HG02642 (cell line): Measurements from ENCODE around the gene SLC22A23.

Experiments
- ATAC-seq: cut with Tn5 transposase; IDR thresholded peaks from one replicate; pipeline ENCODE4 v1.9.1; 2021; ENCODE audit warnings: mild to moderate bottlenecking; ENCODE audit not compliant: unreplicated experiment, poor library complexity

The SLC22A23 gene

DNA sequence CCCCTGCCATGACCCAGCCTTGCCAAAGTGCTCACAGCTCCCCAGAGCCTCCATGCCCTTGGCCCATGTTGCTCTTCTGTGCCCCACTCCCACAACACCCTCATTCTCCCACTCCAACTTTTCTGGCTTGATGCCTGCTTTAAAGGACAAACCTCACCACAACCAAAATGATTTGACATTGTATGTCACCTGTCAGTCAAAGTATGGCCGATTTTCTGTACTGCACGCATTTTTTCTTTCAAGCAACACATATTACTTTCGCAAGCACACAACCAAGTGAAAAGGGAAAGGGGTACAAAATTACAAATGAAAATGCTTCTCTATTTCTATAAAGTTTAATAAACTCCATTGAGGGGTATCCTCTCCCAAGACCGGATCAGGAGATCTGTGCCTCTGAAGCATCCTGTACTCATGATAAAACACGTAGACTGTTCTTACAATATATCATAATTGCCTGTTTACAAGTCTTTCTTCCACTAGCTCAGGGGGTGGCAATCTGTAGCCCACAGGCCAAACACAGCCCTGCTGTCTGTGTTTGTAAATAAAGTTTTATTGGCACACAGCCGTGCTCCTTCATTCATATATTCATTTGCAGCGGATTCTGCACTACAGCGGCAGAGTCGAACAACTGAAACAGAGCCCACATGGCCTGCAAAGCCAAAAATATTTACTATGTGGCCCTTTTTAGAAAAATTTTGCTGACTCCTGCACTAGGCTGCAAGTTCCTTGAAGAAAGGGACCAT, 32.5 kb downstream of the SLC22A23 start:
- ATAC-seq: no peak

DNA sequence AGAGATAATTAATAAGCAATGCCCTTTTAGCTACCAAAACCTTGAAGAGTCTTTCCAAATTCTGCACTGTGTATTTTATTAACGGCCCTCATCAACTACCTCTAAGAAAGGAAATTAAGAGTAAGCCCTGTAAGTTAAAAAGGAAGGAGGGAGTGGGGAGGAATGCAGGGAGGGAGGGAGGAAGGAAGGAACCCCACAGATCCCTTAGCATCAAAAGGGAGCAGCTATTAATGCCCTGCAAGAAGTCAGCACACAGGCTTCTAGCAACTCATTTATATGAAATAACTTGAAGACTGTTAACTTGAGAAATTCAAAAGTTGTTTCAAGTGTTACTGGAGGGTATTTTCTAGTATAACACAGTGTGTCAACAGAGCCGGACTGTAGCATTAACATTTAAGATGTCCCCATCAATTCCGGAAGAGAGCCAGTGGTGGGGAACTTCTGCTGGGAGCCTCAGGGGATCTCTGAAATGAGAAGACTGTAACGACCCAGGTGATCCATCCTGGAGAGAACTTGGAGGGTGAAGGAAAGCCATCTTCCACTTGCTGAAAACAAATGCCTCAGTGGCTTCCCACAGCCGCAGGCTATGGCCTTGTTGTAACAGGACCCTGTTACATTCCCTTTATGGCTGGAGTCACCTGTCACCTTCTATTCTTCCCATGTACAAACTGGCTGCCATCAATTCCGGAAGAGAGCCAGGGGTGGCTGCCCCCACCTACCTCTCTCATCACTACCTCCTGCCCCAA, 33.2 kb downstream of the SLC22A23 start:
- no peak for ATAC-seq

DNA sequence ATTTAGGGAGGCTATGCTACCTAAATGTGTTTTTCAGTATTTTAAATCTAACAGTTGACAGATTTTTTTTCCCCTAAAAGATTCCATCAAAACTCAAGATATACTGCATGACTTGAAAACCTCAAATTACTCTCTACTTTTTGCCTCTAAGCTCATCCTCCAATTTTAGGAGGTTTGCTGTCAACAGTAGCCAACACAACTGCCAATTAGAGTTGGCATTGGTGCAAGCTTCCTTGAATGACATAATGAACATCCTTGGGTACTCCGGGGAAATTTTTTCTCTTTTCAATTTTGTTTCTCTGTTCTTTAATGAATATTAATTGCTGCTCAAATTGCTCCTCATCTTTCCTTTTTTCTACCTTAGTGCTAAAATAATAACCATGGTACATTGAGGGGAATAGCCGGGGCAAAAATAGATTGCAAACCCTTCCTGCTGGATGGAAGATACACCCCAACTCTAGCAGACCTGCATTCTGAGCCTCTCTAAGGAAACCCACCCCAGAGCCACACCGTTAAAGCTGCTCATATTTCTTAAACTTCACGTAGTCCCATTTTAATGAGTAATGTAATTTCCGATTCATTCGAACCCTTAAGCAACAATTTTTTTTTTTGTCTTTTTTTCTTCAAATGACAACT, 34.3 kb downstream of the SLC22A23 start:
- no peak for ATAC-seq

DNA sequence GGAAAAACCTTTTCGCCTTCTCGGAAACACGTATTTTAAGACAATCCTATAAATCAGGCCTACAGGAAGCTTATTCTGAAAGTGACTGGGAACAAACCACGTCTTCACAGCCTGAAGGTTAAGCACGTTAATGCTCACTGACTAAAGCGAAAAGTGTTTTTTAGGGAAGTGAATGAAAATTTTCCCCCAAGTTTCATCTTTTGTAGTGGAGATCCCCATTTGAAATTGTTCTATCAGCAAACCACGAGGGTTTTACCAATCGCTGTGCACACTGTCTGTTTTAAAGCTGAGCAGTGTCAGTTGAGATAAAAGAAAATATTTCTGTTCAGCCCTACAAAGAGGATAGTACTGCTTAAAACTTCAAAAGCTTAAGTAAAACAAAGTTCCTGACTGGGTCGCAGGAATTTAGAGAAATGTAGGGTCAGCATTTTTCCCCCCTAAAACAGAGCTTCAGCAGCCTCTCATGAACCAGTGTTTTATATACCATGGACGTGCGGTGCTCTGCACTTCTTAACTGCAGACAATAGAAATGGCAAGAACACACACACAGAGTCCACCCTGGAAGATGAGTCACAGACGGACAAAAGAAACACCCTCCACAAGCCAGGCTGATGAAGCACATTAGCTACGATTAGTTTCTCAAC, 34.9 kb downstream of the SLC22A23 start:
- ATAC-seq: no peak

DNA sequence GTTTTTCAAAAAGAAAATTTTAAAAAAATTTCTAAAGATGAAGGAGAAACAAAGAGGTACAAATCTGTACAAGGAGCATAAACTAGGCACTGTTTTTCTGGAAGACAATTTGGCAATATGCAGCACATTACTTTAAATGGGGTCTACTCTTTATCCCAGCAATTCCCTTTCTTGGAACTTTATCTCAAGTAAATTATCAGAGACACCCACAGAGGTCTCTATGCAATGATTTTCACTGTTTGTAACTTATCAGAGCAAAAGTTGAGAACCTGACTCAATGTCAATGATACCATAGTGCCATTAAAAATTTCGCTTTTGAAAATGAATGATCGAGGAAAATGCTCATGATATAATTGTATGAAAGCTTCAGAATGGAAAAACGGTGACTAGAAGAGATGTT, 35.7 kb downstream of the SLC22A23 start:
- no peak for ATAC-seq

DNA sequence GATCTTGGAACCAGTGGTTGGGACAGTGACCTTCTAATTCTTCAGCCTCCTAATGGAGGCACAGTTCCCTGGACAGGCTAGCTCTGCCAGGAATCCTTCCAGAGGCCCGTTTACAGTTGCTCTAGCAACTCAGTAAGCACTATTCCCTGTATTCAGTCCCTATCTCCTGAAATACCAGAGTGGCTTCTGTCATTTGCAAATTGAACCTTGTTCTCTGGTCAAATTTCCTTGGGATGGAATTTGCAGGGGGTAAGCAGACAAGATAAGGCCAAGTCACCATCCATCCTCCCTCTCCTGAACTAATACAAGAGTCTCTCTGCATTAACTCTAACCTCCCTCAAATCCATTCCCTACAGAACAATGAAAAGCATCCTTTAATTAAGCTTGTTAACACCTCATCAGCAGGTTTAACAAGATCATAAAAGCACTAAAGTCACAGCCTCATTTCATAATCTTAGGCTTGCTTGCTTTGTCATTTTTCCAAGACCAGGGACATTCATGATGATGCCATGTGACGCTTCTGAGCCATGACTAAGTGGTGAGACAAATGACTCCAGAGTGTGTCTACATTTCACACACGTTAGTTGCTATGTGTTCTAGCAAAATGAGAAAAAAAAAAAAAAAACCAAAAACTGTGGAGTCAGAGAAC, 37.1 kb downstream of the SLC22A23 start:
- no peak for ATAC-seq

DNA sequence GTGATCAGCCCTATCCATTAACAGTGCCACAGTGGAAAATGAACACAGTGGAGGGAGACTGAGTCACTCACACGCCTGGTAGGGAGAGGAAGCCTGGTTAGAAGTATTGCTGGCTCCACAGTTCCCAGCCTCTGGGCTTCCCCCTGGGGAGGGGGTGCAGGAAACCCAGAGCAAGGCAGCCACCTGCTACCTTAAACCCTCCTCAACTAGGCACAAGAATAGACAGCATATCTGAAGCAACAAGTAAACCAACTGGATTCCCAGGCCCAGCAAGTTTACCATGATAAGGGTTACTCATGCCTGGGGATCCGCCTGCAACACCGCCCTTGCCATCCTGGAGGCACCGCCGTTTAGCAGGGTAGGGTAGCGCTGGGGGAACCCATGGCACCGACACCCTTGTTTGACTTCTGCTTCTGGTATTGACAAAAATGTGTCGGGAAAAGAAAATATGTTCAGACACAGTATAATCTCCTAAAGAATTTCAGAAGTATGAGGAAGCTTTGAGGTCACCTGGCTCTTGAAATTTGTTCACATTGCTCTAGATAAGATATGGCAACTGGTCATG, 38.3 kb downstream of the SLC22A23 start:
- ATAC-seq: no peak

DNA sequence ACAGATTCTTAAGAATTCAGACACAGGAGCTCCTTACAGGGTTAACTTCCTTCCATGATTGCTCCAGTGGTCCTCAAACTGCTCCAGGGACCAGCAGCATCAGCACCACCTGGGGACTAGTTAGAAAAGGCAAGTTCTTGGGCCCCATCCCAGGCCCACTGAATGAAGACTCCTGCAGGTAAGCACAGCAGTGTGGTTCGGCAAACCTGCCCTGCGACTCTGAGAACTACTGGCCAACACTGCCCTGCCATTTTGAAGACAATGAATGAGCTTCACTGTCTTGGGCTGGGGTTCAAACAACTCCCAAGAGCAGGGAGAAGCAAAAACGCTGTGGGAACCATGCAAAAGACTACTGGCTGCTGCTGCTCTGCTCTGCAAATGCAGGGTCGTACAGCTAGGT, 39.4 kb downstream of the SLC22A23 start:
- ATAC-seq: no peak

DNA sequence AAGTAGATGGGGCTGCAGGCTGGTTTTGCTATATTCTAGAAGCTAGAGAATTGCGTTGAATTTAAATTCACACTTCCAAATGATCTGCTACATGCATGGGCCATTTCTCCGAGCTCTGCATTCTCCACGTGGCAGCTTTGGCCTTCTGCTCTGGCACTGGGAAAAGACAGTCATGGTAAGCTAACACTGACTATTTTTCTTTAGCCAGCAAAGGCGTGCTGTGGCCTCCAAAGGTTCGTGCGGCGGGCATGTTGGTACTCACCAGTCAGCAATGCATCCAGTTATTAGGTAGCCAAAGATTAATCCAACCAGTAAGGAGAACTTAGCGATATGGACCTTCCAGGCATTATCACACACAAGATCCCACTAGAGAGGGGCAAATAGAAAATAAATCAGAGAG, 41.4 kb downstream of the SLC22A23 start:
- ATAC-seq: no peak

DNA sequence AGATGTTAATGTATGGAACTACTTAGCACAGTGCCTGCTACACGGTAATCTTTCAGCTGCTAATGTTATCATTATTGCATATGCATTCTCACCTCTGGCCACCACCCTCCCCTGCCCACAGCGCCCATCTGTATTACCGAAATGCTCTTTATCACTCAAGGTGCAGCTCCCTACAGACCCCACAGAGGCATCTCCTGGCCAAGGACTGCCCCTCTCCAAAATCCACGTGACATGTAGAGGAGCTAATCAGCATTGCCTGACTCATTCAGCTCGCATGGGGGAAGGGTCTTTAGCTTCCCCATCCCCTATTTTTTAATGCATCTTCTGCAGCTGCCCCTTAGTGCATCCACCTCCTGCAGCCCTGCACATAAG, 41.8 kb downstream of the SLC22A23 start:
- no peak for ATAC-seq

DNA sequence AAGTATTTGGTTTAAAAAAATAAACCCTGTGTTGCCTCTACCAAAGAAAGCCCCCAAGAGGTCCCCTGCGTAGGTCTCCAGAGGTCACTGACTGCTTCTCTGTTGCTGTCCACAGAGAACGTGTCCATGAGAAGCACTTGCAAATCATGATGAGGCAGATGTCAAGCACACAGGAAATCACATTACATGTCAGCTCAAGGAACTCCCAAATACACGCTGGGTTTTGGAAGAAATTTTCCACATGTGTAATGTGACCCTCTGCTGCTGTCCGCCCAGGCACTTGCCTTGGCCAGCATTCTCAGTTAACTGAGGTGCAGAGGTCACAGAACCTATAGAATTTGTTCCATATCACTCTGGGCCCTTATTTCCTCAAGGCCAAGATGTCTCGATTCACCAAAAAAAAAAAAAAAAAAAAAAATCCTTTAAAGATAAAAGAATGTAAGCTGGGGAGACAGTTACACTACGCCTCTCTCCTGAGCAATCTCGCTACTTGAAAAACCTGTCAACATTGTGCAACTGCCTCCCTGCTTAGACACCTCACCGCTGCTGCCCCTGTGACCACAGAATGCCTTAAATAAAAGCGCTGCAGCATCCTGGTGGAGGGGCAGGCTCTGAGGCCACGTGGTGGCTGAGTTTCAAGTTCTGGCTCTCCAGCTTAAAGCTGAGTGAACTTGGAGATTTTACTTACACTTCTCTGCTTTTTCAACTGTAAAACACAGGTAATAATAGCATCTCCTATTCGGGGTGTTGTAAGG, 42.3 kb downstream of the SLC22A23 start:
- ATAC-seq: no peak

DNA sequence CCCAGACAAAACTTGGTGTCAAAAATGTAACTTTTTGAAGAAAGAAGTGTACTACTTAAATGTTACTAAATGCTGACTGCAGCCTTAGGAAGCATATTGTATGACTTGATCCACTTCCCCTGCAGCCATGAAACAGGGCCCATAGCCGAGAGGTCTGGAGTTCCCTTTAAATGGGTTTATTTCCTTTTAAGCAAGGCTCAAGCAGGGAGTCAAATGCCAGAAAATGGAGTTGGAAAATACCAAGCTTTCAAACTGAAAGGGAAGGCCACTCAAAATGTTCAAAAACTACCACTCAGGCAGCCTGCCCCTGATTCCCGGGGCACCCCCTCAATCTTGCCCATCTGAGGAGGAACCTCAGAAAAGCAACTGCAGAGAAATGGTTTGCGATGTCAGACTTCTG, 43.3 kb downstream of the SLC22A23 start:
- no peak for ATAC-seq

DNA sequence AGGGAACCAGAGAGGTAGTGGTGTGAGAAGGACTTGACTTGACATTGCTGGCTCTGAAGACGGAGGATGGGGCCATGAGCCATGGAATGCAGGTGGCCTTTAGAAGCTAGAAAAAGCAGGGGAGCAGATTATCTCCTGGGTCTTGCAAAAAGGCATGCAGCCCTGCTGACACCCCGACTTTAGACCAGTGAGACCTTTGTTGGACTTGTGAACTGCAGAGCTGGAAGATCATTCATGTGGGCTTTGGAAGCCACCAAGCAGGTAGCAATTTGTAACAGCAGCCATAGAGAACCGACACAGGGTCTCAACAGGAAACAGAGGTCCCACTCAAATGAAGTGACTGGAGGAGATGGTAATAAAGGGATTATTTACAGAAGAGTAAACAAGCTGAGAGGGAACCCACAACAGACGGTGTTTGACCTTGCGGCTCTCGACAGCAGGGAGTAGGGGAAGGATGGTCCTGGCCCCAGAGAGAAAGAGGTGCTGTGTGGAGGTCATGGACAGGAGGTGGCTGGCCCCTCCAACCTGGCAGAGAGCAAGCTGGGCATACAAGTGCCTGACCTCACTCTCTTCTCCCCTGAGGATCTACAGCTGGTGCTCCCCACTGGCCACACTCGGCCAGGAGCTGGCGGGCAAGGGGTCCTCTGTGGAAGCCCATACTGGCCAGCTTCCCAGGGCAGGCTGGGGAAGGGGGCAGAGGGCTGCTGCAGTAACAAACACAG, 43.9 kb downstream of the SLC22A23 start:
- ATAC-seq: no peak

DNA sequence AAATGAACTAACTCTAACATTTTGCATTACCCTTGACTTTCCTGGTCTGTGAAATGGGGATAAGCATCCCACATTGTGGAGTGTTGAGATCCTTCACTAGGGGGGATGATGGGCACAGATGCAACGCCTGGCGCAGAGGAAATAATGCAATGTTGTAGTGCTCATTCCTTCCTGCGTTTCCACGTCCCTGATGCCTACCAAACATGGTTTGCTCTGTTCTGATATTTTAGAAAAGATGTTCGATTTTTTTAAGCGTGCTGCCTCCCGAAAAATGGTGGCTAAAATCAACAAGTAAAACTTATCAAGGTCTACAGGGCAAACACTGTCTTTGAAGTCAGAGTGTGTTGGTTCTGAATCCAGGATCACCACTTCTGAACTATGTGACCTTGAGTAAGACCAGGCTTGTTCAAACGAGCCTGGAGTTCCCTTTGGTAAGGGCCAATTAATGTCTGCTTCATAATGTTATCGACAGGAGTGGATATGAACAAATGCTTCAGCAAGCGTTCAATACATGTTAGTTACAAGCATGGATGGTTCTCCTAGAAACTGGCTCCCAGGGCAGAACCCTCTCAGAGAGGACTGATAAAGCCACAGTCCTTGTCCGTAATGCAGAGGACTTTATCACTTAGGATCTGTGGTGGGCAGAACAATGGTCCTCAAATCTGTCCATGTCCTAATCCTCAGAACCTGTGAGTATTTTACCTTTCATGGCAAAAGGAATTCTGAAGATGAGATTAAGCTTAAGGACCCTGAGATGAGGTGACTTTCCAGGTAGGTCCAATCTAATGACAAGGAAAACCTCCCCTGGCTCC, 44.7 kb downstream of the SLC22A23 start:
- no peak for ATAC-seq

DNA sequence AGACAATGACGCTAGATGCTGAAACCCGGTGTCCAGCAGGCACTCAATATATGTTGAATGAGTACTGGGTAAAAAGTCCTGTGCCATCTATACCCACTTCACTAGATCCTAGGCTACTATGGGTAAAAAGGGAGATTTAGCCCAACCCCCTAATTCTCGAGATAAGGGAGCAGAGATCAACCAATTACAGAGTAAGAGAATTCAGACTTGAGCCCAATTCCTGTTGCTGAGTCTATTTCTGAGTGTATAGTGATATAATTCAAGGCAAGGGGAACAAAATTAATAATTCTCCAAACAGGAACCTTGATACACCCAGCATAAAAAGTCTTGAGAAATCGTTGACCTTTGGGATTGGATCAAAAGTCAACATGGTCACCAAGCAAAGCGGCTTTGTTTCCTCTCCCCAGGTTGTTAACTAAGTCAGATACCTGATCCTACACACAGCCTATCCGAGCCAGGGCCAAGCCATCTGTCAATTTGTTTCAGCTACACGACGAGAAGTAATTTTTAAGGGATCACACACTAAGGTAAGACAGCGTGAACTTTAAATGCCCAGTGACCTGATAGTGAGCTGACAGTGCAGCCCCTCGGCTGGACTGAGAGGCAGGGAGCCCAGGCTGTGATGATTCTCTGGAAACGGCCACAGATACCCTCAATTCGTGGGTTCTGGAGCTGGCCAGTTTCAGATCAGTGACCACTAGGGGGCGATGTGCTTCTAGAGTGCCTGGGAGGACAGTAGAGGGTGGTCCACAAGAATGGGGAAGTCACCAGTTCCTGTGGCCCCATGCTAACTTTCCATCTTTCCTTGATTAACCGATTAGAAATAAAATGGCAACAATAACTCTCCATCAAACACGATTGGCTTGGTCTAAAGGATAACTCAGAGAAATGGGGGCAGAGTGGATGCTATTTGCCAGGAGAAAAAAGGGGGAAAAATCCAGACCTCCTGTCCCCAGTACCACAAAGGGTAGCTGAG, 46.2 kb downstream of the SLC22A23 start:
- ATAC-seq: no peak

DNA sequence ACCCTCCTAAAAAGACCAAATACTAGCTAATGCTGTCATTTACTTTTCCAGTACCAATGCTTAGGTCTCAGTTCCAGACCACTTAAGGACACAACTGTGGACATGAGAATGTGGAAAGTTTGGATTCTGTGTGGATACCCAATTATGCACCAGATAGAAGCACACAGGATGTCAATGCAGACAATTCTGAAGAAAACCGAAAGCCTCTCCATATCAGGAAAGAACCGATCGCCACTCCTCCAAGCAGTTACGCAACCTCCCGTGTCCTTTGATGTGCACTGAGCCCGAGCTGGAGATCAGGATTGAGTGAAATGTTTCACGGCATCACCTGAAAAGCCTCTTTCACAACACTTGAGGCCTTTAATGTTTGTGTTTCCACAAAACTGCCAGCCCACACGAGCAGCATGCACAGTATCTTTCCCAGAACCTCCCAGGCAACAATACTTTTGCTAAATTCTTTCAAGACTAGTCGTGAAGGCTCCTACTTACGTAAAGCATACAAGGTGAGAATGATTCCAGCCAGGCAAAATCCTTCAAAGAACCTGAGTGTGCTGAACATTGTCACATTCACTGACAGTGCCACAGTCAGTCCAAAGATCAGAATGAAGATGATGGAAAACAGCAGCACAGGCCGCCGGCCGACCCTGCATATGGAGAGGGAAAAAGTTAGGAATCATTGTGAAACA, 47.0 kb downstream of the SLC22A23 start:
- no peak for ATAC-seq
